Stimulated activated CD8-positive, alpha-beta memory T cell treated with anti-CD3 and anti-CD28 coated beads, Interleukin-12 subunit alpha, Interleukin-12 subunit beta, amount 100 ng/mL, for 24 hours (primary cell): ENCODE data around the gene KRTAP9-3.
"Not testable (repeated sequence)": the region's sequence is repeated elsewhere in the genome, so short reads cannot be mapped to it uniquely, and the experiment has no call there.

Experiments used
- DNase-seq: peaks from one replicate; pipeline ENCODE4 v3.0.0-alpha.2; 2020; ENCODE audit errors: extremely low read depth

KRTAP9-3 gene, protein sequence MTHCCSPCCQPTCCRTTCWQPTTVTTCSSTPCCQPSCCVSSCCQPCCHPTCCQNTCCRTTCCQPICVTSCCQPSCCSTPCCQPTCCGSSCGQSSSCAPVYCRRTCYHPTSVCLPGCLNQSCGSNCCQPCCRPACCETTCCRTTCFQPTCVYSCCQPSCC

DNA sequence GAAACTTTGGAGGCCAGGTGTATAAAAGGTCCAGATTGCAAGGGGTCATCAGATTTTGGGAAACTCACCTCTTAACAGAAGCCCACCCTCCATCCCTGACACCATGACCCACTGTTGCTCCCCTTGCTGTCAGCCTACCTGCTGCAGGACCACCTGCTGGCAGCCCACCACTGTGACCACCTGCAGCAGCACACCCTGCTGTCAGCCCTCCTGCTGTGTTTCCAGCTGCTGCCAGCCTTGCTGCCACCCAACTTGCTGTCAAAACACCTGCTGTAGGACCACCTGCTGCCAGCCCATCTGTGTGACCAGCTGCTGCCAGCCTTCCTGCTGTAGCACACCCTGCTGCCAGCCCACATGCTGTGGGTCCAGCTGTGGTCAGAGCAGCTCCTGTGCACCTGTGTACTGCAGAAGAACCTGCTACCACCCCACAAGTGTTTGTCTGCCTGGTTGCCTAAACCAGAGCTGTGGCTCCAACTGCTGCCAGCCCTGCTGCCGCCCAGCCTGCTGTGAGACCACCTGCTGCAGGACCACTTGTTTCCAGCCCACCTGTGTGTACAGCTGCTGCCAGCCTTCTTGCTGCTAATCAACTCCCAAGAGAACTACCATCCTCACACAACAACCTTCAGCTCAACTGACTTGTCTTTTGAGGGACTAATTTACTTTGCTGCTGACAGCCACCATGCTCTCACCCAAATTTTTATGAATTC, at the start of gene KRTAP9-3:
TSS of gene KRTAP9-3 (plus strand) at position 51 of the 707 bp plus-strand sequence. CDS start at position 104, 53 bp downstream.
- DNase-seq = not testable (repeated sequence)

DNA sequence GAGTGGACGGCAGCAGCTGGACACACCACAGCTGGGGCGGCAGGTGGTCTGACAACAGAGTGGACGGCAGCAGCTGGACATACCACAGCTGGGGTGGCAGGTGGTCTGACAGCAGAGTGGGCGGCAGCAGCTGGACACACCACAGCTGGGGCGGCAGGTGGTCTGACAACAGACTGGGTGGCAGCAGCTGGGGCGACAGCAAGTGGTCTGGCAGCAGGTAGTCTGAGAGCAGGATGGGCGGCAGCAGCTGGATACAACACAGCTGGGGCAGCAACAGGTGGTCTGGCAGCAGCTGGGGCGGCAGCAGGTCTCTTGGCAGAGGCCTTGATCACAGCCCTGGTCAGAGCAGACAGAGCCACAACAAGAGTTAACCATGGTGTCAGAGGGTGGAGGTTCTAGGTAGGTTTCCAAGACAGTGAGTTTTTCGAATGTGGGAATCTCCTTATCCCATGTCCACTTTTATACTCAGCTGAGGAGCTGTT, 47.7 kb upstream of the KRTAP9-3 start, which contains the start of gene KRTAP4-1:
TSS of gene KRTAP4-1 (minus strand) at position 432 of the 482 bp plus-strand sequence. CDS start at position 375, 57 bp downstream.
- DNase-seq = no peak

DNA sequence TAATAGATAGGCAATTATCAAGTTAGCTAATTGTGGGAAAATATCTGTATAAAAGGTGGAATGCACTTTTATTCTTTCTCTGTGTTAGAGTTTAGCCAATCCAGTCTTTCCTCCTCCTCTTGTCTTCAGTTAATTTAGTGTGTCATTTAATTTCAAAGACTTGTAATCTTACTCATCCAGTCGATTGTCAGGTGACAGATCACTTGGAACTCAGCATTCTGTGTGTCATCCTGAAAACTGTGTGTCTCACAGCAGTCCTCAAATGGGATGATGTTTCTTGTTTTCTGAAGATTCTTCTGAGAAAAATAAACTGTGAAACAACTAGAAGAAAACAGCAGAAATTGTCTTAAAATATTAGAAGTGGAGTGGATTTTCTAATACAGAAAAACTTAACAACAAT, 47.2 kb upstream of the KRTAP9-3 start:
- no peak for DNase-seq

DNA sequence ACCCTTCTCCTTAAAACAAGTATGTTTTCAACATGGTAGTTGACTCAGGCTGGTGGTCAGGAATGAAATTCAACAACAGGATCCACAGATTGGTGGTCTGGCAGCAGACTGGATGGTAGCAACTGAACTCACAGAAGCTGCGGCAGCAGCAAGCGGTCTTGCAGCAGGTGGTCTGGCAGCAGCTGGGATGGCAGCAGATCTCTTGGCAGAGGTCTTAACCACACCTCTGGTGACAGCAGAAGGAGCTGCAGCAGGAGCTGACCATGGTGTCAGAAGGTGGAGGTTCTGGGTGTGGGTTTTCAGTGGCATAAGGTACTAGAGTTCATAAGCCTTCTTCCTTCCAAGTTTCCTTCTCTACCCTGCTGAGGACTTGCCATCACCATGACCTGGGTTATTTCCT, 45.4 kb upstream of the KRTAP9-3 start:
- no peak for DNase-seq

DNA sequence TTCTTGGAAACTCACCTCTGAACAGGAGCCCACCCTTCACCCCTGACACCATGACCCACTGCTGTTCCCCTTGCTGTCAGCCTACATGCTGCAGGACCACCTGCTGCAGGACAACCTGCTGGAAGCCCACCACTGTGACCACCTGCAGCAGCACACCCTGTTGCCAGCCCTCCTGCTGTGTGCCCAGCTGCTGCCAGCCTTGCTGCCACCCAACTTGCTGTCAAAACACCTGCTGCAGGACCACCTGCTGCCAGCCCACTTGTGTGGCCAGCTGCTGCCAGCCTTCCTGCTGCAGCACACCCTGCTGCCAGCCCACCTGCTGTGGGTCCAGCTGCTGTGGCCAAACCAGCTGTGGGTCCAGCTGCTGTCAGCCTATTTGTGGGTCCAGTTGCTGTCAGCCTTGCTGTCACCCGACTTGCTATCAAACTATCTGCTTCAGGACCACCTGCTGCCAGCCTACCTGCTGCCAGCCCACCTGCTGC, 42.4 kb upstream of the KRTAP9-3 start, which contains the start of gene KRTAP9-1:
TSS of gene KRTAP9-1 (plus strand) at position 51 of the 482 bp plus-strand sequence. CDS start at position 51, 0 bp downstream.
- DNase-seq = not testable (repeated sequence)

DNA sequence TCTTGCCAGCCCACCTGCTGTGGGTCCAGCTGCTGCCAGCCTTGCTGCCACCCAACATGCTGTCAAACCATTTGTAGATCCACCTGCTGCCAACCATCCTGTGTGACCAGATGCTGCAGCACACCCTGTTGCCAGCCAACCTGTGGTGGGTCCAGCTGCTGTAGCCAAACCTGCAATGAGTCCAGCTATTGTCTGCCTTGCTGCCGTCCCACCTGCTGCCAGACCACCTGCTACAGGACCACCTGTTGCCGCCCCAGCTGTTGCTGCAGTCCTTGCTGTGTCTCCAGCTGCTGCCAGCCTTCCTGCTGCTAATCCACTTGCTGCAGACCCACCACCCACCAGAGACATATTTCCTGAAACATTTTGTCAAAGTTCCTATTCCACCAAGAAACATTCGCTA, 41.9 kb upstream of the KRTAP9-3 start:
- DNase-seq = no peak

DNA sequence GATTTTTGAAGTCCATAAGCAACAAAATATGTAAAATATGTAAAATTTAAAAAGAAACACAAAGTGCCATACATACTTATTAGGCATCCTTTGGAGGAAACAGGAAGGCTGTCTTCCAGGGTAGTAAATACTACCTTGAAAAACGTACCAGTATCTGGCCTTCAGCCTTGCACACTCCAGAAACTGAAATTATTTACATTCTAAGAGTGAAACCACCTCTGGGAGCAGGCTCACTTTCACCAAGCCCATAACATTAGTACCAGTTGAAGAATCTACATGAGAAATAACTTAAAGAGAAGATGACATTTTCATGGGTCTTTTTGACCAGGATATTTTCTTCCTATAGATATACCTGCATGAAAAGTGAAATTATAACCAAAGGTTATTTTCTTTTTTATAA, 36.2 kb upstream of the KRTAP9-3 start:
- no peak for DNase-seq

DNA sequence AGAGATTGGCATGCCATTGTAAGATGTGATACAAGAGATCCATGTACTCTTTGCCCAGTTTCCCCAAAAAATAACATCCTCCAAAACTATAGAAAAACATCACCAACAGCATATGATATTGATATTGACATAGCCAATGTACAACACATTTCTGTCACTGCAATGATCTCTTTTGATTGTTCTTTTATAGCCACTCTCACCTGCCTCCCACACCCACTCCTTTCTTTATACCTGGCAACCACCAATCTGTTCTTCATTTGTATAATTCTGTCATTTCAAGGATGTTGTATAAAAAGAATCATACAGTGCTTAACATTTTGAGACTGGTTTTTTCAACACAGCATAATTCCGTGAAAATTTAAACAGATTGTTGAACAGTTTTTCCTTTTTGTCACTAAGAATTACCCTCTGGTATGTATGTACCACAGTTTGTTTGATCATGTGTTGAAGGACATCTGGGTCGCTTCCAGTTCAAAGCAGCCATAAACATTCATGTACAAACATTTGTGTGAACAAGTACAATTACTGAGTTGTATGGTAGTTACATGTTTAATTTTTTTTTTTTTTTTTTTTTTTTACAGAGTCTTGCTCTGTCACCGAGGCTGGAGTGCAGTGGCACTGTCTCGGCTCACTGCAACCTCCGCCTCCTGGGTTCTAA, 32.7 kb upstream of the KRTAP9-3 start:
- no peak for DNase-seq

DNA sequence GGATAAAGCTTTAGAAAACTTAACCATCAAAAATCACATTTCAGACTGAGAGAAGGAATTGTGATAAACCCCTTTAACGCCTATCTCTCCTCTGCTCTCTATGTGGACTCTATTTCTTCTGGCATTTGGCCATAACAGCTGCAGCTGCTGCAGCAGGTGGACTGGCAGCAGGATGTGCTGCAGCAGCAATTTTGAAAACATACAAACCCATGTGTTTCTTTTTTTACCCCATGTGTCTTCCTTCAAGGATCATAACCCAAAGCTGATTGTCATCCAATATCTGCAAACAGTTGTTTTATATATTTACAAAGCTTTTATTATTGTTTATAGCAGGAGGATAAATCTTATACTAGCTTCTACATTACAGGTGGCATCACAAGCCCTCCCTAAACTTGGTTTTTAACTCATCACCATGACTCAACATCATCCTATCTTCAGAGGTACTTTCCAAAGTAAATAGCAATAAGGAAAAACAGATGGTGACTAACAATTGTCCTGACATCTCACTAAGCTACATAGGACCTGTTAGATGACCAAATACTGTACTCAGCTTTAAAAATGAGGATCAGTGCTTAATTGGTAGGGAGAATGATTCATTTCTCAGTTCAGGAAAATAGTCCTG, 20.3 kb upstream of the KRTAP9-3 start:
- no peak for DNase-seq

DNA sequence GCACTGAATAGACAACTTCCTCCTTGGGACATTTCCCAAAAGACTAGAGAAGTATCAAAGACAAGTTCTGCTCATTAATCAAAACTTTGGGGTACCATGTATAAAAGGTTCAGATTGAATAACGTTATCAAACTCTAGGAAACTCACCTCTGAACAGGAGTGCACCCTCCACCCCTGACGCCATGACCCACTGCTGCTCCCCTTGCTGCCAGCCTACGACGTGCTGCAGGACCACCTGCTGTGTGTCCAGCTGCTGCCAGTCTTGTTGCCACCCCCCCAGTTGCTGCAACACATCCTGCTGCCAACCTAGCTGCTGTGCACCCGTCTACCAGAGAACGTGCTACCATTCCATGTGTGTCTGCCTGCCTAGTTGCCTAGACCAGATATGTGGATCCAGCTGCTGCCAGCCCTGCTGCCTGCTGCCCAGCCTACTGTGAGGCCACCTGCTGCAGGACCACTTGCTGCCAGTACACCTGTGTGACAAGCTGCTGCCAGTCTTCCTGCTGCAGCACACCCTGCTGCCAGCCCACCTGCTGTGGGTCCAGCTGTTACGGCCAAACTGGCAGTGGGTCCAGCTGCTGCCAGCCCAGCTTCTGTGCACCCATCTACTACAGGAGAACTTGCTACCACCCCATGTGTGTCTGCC, 19.6 kb upstream of the KRTAP9-3 start:
- DNase-seq = no peak

DNA sequence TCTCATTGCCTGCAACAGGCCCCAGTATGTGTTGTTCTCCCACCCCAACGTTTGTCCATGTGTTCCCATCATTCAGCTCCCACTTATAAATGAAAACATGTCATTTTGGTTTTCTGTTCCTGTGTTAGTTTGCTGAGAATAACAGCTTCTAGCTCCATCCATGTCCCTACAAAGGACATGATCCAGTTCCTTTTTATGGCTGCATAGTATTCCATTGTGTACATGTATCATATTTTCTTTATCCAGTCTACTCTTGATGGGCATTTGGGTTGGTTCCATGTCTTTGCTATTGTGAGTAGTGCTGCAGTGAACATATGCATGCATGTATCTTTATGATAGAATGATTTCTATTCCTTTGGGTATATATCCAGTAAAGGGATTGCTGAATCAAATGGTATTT, 16.6 kb upstream of the KRTAP9-3 start:
- DNase-seq = no peak

DNA sequence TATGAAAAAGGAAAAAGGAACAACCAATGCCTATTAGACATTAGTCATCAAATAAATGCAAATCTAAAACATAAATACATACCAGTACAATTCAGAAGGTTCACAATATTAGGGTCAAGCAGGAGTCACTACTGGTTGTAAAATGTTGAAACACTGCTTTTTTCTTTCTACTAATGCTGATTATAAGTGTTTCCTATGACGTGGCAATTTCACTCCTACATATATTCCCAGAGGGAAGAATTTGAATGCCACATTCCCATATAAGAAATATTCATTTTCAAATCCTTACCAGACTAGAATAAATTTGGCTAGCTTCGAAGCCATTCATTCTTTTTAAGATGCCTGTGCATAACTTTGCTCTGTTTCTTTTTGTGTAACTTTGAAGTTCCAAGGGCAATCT, 8.4 kb upstream of the KRTAP9-3 start:
- no peak for DNase-seq

DNA sequence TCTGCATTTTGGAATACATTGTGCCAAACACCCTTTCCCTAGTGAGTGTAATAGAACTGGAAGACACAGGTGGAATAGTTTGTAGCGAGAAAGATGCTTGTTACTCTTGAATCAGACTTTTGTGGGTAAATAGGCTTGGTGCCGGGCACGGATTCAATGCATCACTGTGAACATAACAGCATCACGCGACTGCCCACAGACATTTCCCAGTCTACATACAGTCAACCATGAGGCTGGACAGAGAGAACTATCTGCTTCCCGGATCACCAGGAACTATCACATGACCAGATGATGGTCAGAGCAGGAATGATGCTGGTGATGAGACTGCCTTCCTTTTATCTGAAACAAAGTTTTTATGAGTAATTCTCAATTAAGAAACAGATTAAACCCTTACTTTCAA, 6.2 kb upstream of the KRTAP9-3 start:
- no peak for DNase-seq

DNA sequence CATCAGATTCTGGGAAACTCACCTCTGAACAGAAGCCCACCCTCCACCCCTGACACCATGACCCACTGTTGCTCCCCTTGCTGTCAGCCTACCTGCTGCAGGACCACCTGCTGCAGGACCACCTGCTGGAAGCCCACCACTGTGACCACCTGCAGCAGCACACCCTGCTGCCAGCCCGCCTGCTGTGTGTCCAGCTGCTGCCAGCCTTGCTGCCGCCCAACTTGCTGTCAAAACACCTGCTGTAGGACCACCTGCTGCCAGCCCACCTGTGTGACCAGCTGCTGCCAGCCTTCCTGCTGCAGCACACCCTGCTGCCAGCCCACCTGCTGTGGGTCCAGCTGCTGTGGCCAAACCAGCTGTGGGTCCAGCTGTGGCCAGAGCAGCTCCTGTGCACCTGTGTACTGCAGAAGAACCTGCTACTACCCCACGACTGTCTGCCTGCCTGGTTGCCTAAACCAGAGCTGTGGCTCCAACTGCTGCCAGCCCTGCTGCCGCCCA, 5.6 kb upstream of the KRTAP9-3 start, which contains the start of gene KRTAP9-2:
TSS of gene KRTAP9-2 (plus strand) at position 51 of the 498 bp plus-strand sequence. CDS start at position 58, 7 bp downstream.
- not testable (repeated sequence) for DNase-seq

DNA sequence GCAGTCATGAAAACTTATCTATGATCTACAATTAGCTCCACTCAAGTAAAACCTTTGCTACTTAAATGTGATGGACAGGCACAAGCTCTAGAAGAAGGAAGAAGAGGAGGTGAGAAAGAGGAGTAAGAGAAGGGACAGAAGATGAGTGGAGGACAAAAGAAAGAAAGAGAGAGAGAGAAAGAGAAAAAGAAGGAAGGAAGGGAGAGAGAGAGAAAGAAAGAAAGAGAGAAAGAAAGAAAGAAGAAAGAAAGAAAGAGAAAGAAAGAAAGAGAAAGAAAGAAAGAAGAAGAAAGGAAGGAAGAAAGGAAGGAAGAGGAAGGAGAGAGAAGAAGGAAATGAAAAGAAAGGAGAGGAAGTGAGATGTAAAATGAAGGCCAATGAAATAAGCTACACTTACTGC, 2.2 kb upstream of the KRTAP9-3 start:
- no peak for DNase-seq

DNA sequence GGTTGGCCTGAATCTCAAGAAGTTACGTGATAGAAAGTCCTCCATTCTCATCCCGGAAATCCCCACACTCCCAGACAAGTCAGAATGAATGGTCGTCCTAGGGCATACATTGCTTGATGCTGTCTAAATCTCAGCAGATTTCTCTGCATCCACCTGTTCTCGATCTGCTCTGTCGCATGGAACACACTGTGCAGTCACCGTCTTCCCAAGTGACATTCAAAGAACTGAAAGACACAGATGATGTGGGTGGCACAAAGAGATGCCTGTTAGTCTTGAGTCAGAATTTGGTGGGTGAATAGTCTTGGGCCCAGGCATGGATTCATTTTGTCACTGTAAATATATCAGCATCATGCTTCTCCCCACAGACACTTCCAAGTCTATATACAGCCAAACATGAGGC, 518 bp upstream of the KRTAP9-3 start:
- DNase-seq = no peak

DNA sequence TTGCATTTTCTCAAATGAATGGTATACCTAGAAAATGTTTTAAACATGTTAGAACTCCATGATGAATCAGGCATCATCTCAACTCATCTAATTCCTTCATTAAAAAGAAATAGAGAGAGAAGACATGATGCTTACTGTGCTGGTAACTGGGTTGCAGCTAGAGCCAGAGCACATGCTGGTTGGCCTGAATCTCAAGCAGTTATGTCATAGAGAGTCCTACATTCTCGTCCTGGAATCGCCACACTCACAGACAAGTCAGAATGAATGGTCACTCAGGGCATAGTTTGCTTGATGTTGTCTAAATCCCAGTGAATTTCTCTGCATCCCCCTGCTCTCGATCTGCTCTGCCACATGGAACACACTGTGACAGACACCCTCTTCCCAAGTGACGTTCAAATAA, 4.9 kb downstream of the KRTAP9-3 start:
- not testable (repeated sequence) for DNase-seq

DNA sequence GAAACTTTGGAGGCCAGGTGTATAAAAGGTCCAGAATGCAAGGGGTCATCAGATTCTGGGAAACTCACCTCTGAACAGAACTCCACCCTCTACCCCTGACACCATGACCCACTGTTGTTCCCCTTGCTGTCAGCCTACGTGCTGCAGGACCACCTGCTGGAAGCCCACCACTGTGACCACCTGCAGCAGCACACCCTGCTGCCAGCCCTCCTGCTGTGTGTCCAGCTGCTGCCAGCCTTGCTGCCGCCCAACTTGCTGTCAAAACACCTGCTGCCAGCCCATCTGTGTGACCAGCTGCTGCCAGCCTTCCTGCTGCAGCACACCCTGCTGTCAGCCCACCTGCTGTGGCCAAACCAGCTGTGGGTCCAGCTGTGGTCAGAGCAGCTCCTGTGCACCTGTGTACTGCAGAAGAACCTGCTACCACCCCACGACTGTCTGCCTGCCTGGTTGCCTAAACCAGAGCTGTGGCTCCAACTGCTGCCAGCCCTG, 5.7 kb downstream of the KRTAP9-3 start, which contains the start of gene KRTAP9-8:
TSS of gene KRTAP9-8 (plus strand) at position 51 of the 489 bp plus-strand sequence. CDS start at position 104, 53 bp downstream.
- DNase-seq = not testable (repeated sequence)

DNA sequence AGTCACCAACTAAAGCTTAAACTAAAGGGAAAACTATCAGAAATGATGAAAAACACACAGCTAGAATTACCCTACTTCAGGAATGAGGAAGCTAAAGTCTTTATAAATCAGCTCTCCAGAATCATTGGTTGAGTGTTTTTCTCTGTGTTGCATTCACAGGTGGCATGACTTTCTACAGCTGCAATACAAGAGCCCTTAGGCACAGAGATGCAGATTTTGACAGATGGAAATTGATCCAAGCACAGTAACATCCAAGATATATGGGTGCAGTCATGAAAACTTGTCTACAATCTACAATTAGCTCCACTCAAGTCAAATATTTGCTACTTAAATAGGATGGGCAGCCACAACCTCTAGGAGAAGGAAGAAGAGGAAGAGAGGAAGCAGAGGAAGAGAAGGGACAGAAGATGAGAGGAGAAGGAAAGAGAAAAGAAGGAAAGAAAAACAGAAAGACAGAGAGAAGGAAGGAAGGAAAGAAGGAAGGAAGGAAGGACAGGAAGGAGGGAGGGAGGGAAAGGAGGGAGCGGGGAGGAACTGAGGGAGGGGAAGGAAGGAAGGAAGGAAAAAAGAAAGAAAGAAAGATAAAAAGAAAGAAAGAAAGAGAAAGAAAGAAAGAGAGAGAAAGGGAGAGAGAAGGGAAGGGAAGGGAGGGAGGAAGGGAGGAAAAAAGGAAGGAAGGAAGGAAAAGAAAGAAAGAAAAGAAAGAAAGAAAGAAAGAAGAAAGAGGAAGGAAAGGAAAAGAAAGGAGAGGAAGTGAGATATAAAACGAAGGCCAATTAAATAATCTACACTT, 14.9 kb downstream of the KRTAP9-3 start:
- DNase-seq = not testable (repeated sequence)
